ENCODE data around the gene PPEF1. TPM values are rescaled to one million over a fixed set of nuclear protein-coding genes. Genes with fewer than 3 reads are reported as not detected.

Gene PPEF1
- total and polyA plus RNA-seq, 9 of the 15 experiments (the other 6 are each of a cell fraction or from before 2014, with no cell fraction given) = not detected

DNA sequence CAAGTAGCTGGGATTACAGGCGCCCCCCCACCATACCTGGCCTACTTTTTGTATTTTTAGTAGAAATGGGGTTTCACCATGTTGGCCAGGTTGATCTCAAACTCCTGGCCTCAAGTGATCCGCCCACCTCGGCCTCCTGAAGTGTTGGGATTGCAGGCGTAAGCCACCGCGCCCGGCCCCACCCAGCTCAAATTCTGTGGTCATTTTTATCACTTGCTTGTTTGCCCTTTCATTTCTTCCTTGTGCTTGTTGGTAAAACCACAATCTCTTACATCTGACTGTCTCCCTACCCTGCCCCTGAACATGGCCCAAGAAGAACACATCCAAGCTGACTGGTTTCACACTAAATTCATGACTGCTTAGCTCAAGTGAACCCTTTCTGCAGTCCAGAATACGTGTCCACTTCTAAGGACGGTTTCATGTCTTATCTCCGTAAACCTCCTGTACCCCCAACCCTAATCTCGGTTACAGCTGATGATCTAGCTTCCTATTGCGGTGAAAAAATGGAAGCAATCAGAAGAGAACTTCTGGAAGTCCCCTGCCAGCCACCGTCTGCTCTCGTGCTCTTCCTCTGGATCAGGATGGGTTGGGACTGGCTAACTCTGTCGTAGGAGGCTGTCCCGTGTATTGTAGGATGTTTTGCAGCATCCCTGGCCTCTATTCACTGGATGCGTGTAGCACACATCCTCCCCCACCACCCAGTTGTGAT lies 30.1 kb upstream of the PPEF1 start (continued):
- TF ChIP-seq, protein P1, sequence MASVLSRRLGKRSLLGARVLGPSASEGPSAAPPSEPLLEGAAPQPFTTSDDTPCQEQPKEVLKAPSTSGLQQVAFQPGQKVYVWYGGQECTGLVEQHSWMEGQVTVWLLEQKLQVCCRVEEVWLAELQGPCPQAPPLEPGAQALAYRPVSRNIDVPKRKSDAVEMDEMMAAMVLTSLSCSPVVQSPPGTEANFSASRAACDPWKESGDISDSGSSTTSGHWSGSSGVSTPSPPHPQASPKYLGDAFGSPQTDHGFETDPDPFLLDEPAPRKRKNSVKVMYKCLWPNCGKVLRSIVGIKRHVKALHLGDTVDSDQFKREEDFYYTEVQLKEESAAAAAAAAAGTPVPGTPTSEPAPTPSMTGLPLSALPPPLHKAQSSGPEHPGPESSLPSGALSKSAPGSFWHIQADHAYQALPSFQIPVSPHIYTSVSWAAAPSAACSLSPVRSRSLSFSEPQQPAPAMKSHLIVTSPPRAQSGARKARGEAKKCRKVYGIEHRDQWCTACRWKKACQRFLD (CRISPR knock-in tag; IDR thresholded peaks at IDR 0.05) = 0 out of 2 replicates have a peak, but pooled peaks have one; percentile 44
- TF ChIP-seq TRIM24 (IDR thresholded peaks at IDR 0.05) (peak in 1 of 2 experiments; percentile 19; a peak in 1 of 4 replicates), TEAD4 (IDR thresholded peaks at IDR 0.05; ENCODE audit: low read length) (peak; percentile 92), TEAD4 (CRISPR knock-in tag; IDR thresholded peaks at IDR 0.05; ENCODE audit: borderline replicate concordance) (no peak), SMARCA4 (IDR thresholded peaks at IDR 0.05) (0 out of 2 replicates have a peak, but pooled peaks have one; percentile 24)
- TF ChIP-seq, protein P2, sequence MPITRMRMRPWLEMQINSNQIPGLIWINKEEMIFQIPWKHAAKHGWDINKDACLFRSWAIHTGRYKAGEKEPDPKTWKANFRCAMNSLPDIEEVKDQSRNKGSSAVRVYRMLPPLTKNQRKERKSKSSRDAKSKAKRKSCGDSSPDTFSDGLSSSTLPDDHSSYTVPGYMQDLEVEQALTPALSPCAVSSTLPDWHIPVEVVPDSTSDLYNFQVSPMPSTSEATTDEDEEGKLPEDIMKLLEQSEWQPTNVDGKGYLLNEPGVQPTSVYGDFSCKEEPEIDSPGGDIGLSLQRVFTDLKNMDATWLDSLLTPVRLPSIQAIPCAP (CRISPR knock-in tag; IDR thresholded peaks at IDR 0.05; ENCODE audit: borderline replicate concordance) = no peak

DNA sequence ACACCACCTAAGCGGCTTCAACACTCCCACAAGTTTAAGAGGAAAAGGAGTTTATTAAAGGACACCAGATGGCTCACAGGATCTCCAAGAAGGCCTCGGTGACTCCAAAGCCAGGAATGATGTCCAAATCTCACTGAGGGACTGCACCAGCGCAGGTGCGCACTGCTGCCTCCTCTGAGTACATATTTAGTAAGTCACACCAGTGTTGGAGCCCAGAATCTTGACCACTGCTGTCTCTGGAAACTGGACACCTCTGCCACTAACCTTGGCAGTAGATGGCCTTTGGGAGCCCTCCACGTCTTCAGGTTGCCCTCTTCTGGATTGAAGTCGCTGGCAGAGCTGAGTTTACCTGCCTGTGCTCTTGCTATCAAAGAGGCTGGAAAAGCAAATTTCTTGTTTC lies 25.4 kb upstream of the PPEF1 start:
- H3K27ac ChIP-seq (ENCODE audit: extremely low read depth, low read depth, low read length) = no peak overlapping the region
- 2% methylated on average over 6 of the region's 6 CpGs for WGBS (ENCODE audit: insufficient coverage, low coverage, missing lambda C conversion rate)
- ChIA-PET CTCF (ENCODE audit: low intra/inter-chr PET ratio) (no interaction called here), POLR2A (interaction anchor here (0.5 kb wide), 1 partner anchor 1399 kb away, joined by 3 read pairs; no protein-coding TSS in a partner anchor)
- H3K79me2 ChIP-seq (ENCODE audit: control insufficient read depth, insufficient read depth, low read length) = no peaks in the 10 kb centered on the region
- FAIRE-seq (no peak), ATAC-seq (no peak), DNase-seq (ENCODE audit: extremely low read depth in 1 of 4, low spot score in 3 of 4) (no peak)
- no peaks in the 10 kb centered on the region for H3K9me1 ChIP-seq (ENCODE audit: control insufficient read depth, insufficient read depth, low read length)
- in situ Hi-C loops (cut with MboI) = no loop called here
- H3K27me3 ChIP-seq (ENCODE audit: control insufficient read depth in 2 of 2, insufficient read depth in 2 of 2, low read length in 2 of 2) = peaks cover 0 to 28% of the 10 kb centered on the region in 2 experiments; a peak in 2 of 5 replicates
- H2AFZ ChIP-seq (ENCODE audit: low read depth, low read length) = no peak overlapping the region
- no peak overlapping the region for H3K4me2 ChIP-seq (ENCODE audit: insufficient read depth, low read length)
- H3K9ac ChIP-seq (ENCODE audit: insufficient read depth in 1 of 2, low read depth in 2 of 2, low read length in 2 of 2) = no peak overlapping the region
- H3K9me3 ChIP-seq (replicated peaks; ENCODE audit: control insufficient read depth, insufficient read depth, low read depth, low read length) = no peaks in the 10 kb centered on the region
- intact Hi-C loops (cut with micrococcal nuclease) = no loop called here
- no peaks in the 10 kb centered on the region for H3K4me1 ChIP-seq (replicated peaks in 1 of 2; ENCODE audit: control insufficient read depth in 2 of 2, insufficient read depth in 2 of 2, low read length in 2 of 2)
- no peaks in the 10 kb centered on the region for H3K36me3 ChIP-seq (ENCODE audit: control insufficient read depth, insufficient read depth, low read length)
- H4K20me1 ChIP-seq (replicated peaks; ENCODE audit: control insufficient read depth, insufficient read depth, low read length) = no peaks in the 10 kb centered on the region
- no peak overlapping the region for H3K4me3 ChIP-seq
- no TSS peak for BruUV-seq (replicated peaks)
- TF ChIP-seq ZNF780A (CRISPR knock-in tag; IDR thresholded peaks at IDR 0.05) = no peak
- TF ChIP-seq, protein P1 (CRISPR knock-in tag; IDR thresholded peaks at IDR 0.05) = no peak
- TF ChIP-seq ZNF224 (CRISPR knock-in tag; IDR thresholded peaks at IDR 0.05) = no peak
- no peak for TF ChIP-seq ETS2 (tag; IDR thresholded peaks at IDR 0.05; ENCODE audit: borderline replicate concordance, poor library complexity, severe bottlenecking)
- no peak for TF ChIP-seq PHF21A (IDR thresholded peaks at IDR 0.05; ENCODE audit: borderline replicate concordance, low read depth)
- TF ChIP-seq, protein P3, sequence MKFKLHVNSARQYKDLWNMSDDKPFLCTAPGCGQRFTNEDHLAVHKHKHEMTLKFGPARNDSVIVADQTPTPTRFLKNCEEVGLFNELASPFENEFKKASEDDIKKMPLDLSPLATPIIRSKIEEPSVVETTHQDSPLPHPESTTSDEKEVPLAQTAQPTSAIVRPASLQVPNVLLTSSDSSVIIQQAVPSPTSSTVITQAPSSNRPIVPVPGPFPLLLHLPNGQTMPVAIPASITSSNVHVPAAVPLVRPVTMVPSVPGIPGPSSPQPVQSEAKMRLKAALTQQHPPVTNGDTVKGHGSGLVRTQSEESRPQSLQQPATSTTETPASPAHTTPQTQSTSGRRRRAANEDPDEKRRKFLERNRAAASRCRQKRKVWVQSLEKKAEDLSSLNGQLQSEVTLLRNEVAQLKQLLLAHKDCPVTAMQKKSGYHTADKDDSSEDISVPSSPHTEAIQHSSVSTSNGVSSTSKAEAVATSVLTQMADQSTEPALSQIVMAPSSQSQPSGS (CRISPR knock-in tag; IDR thresholded peaks at IDR 0.05) = no peak
- TF ChIP-seq ELF4 (CRISPR knock-in tag; IDR thresholded peaks at IDR 0.05) = no peak
- TF ChIP-seq ADNP (tag; IDR thresholded peaks at IDR 0.05) = no peak
- TF ChIP-seq, protein P4, sequence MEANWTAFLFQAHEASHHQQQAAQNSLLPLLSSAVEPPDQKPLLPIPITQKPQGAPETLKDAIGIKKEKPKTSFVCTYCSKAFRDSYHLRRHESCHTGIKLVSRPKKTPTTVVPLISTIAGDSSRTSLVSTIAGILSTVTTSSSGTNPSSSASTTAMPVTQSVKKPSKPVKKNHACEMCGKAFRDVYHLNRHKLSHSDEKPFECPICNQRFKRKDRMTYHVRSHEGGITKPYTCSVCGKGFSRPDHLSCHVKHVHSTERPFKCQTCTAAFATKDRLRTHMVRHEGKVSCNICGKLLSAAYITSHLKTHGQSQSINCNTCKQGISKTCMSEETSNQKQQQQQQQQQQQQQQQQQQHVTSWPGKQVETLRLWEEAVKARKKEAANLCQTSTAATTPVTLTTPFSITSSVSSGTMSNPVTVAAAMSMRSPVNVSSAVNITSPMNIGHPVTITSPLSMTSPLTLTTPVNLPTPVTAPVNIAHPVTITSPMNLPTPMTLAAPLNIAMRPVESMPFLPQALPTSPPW (CRISPR knock-in tag; IDR thresholded peaks at IDR 0.05) = no peak
